ENCODE measurements around the gene MEIS2. TPM values are rescaled to one million over a fixed set of nuclear protein-coding genes. Genes with fewer than 3 reads are reported as not detected.

MEIS2 gene
- total and polyA plus RNA-seq, 2 experiments from 2014 or later = 224 to 432 TPM

- TF ChIP-seq CTCF (IDR thresholded peaks at IDR 0.05; ENCODE audit: low read depth, low read length) = no peak
- Histone ChIP-seq H3K27me3 (no peaks in the 10 kb centered on the region), H3K4me3 (peak overlapping the region; percentile 28), H3K27ac (peak overlapping the region; percentile 88), H3K4me1 (ENCODE audit: low read depth) (peaks cover 67% of the 10 kb centered on the region), H3K9me3 (ENCODE audit: low read depth) (no peaks in the 10 kb centered on the region), H3K36me3 (no peaks in the 10 kb centered on the region)
- peak in 1 of 2 donors; percentile 55 for DNase-seq (ENCODE audit: low read depth in 1 of 2, low spot score in 1 of 2)
Measured at GRCh38 chr15:36877294-36877693, 223.1 kb downstream of the MEIS2 start.

GRCh38 chr15:36875740-36876334 is 224.5 kb downstream of the MEIS2 start:
- Histone ChIP-seq H3K27me3 (no peaks in the 10 kb centered on the region), H3K27ac (no peak overlapping the region), H3K9me3 (ENCODE audit: low read depth) (no peaks in the 10 kb centered on the region), H3K4me3 (no peak overlapping the region), H3K36me3 (no peaks in the 10 kb centered on the region), H3K4me1 (ENCODE audit: low read depth) (peaks cover 52% of the 10 kb centered on the region)
- no peak for TF ChIP-seq CTCF (IDR thresholded peaks at IDR 0.05; ENCODE audit: low read depth, low read length)
- DNase-seq (ENCODE audit: low read depth in 1 of 2, low spot score in 1 of 2) = no peak

GRCh38 chr15:36874930-36875329 is 225.4 kb downstream of the MEIS2 start:
- Histone ChIP-seq H3K27ac (no peak overlapping the region), H3K9me3 (ENCODE audit: low read depth) (no peaks in the 10 kb centered on the region), H3K4me3 (no peak overlapping the region), H3K4me1 (ENCODE audit: low read depth) (peaks cover 43% of the 10 kb centered on the region), H3K36me3 (no peaks in the 10 kb centered on the region), H3K27me3 (no peaks in the 10 kb centered on the region)
- no peak for TF ChIP-seq CTCF (IDR thresholded peaks at IDR 0.05; ENCODE audit: low read depth, low read length)
- DNase-seq (ENCODE audit: low read depth in 1 of 2, low spot score in 1 of 2) = no peak

GRCh38 chr15:36867436-36867835 is 232.9 kb downstream of the MEIS2 start:
- DNase-seq (ENCODE audit: low read depth in 1 of 2, low spot score in 1 of 2) = no peak
- H3K4me1 ChIP-seq (ENCODE audit: low read depth) = peaks cover 15% of the 10 kb centered on the region
- H3K27me3 ChIP-seq = no peaks in the 10 kb centered on the region
- H3K9me3 ChIP-seq (ENCODE audit: low read depth) = no peaks in the 10 kb centered on the region
- no peak overlapping the region for H3K27ac ChIP-seq
- H3K36me3 ChIP-seq = no peaks in the 10 kb centered on the region
- TF ChIP-seq CTCF (IDR thresholded peaks at IDR 0.05; ENCODE audit: low read depth, low read length) = no peak
- H3K4me3 ChIP-seq = no peak overlapping the region

GRCh38 chr15:36866896-36867295 is 233.5 kb downstream of the MEIS2 start:
- Histone ChIP-seq H3K27me3 (no peaks in the 10 kb centered on the region), H3K4me3 (no peak overlapping the region), H3K4me1 (ENCODE audit: low read depth) (peaks cover 15% of the 10 kb centered on the region), H3K9me3 (ENCODE audit: low read depth) (no peaks in the 10 kb centered on the region), H3K36me3 (no peaks in the 10 kb centered on the region), H3K27ac (no peak overlapping the region)
- no peak for DNase-seq (ENCODE audit: low read depth in 1 of 2, low spot score in 1 of 2)
- no peak for TF ChIP-seq CTCF (IDR thresholded peaks at IDR 0.05; ENCODE audit: low read depth, low read length)
